AML-193 (cell line): ENCODE data around the gene LBHD2.

Experiments used
- DNase-seq, 2 experiments: peaks; one replicate each; lab custom pipeline; 2025; lab: John Stamatoyannopoulos, UW

Gene LBHD2

DNA sequence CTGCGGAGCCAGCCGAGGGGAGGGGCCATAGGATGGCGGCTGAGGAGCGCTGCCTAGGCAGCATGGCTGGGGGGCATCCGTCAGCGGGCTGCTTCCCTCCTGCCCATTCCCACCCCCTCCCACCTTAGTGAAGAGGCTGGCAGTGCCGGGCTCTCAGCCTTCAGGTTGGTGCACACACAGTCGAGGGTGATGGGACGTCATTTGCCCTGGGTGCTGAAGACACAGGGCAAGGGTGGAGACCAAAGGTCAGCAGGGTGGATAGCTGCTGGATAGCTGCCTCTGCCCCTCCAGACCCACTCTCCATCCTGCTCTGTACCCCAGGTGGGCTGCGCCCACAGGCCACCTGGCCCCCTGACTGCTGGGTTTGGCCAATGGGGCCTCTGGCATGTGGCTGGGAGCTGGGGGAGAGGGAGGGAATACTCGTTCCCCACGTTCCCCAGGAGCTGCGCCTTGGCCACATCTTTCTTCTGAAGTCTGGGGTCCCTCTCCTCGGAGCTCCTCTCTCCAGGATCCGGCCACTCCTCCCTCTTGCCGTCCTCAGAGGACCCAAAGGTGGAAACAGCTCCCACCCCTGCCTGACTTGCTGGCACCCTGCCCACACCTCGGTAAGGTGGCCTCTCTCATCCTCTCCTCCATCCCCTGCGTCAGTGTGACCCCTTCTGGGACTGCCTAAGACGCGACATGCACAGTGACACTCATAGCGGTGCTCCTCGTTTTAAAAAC is 15.5 kb upstream of the LBHD2 start:
- no peak for DNase-seq

DNA sequence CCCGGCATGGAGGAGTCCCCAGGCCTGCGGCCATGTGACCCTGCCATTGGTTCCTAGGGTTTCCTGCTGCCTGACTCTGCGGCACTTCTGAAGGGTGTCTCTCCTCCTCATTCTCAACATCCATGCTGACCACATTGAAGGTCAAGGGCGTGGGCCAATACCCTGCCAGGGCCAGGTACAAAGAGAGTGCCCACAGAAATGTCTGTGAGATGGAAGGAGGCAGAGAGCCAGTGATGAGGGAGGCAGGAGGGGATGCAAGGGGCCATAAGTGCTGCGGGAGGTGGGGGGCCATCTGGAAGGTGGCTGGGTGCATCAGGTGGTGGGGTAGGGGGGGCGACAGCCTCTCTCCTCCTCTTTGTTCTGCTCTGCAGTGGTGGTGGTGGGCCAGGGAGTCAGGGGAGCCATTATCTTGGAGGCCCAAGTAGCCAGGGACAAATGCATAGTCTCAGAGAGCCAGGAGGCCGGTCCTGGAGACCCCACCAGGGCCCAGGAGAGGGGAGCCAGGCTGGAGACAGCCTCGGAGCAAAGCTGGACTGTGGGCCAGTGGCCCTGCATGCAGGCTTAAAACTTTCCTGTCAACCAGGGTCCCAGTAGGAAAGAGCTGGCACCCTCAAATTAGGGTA is 13.6 kb upstream of the LBHD2 start:
- no peak for DNase-seq

DNA sequence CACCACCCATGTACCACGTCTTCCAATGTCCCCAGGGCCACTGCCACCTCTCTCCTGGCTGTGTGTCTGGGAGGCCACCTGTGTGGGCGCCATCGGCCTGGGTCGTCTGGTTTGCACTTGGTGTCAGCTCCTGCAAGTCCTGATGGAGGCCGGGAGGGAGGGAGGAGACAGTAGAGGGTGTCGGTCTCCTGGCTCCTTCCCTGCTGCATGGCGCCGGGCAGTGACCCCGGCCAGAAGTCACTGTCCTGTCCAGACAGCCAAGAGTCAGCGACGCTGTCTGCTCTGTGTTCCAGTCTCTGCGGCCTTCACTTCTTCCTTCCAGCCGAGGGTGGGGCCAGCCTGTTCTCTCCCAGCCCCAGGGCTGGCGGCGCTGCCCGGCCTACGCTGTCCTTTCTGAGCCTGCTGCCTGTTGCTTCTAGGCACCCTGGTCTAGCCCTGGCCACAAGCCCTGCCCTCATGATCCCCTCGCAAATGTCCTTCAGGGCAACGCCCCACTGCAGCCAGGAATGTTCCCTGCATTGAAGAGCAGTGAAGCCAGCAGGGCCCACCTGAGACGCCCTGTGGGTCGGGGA is 13.0 kb upstream of the LBHD2 start:
- DNase-seq: no peak

DNA sequence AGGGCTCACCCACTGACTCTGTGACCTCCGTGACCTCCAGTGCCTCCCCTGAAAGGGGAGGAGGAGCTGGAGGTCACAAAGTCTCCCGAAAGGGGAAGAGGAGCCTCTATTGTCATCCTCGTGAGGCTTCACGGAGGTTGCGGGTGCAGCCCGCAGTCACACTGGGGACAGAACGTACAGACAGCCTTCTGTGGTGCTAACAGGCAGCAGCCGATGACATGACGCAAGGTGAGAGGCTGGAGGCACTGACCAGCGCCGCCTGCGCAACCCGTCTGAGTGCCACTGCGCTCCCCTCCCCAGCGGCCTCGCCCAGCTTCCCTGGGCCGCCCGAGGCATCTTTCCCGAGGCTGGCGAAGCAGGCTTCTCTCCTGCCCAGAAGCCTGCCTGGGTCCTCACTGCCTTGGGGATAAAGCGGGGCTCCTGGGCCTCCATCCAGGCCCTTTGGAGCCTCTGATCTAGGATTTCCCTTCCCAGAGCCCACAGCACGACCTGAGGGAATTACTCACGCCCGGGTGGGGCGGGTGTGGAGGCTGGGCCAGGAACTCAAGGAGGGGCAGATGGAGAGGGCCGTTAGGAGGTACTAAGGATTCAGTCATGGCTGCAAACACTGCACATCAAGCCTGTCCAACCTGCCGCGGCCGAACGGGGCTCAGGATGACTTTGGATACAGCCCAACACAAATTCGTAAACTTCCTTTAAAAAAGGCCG is 12.3 kb upstream of the LBHD2 start:
- DNase-seq: no peak

GRCh38 chr14:103072595-103073366 is 11.2 kb upstream of the LBHD2 start:
- DNase-seq: no peak

DNA sequence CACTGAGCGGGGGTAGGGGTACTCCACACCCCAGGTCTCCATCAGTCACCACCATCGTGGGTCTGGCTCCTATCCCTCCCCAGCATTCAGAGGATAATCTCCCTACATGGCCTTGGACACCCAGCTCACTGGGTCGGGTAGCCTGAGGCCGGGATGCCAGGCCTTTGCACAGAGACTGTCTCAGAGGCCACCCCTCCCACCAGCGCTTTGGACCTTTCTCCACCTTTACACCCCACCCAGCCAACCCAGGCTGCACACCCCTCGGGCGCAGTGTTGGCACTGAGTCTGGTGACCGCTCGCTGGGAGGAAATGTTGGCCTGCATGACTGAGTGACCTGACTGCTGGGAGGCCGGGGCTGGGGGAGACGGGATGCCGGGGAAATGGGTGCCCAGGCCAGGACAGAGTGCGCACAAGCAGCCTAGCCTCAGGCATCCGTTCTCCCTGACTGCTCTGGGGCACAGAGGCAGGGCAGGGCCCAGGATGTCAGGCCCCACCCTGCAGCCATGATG is 10.6 kb upstream of the LBHD2 start:
- no peak for DNase-seq

GRCh38 chr14:103073876-103074728 is 9.9 kb upstream of the LBHD2 start:
- no peak for DNase-seq

DNA sequence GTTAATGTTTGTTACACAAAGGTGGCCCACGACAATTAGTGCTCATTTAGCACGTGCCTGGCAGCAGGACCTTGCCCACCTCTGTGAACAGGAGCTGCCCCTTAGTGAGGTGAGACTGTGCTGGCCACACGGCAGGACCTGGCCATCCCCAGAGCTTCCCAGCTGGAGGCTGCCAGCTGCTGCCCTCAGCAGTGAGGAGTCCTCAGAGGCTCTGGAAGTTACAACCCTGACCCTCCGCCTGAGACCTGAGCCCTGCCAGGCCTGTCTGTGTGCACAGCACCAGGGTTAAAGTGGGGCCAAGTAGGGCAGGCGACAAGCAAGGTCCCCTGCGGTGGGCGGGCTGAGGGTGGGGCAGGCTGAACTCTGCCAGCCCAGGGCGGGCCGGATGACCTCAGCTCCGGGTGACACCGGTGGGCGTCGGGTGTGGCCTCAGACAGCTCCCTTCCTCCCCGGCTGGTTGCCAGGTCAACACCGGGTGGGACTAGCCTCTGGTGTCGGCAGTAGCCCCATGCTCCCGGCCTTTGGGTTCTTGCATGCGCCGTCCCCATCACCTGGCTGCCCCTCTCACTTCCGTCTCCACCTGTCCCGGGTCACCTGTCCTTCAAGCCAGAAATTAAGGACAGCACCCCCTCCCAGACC is 9.2 kb upstream of the LBHD2 start:
- DNase-seq: no peak

GRCh38 chr14:103078420-103078749 is 5.6 kb upstream of the LBHD2 start:
- peak; percentile 42 to 63 for DNase-seq

DNA sequence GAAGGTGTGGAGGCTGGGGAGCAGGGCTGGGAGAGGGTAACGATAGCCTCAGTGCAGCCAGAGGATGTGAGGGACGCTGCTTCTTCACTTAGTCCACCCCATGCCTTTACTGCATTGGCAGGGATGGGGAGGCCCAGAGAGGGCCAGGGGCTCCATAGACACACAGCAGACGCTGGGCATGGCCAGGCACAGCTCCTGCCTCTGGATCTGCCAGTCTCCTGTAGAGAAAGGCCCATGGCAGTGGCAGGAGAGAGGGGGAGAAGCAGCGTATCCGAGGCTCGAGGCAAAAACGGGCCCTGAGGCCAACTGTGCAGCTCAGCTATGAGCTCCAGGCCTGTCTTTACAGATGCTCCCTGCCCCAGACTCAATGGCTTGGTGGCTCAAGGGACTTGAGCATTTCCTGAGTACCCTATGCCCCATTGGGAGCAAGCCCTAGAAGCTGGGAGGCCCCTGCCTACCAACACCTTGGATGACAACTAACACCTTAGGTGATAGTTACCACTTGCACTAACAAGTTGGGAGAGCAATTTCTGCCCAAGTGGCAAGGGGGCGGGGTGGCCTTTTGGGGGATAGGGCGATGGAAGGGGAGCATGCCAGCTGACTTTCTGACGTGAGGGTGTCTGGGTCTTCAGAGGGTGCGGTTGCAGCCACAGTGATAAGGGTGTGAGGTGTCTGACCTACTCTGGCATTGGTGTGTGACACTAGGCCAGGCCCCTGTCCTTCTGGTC is 5.0 kb upstream of the LBHD2 start:
- DNase-seq: no peak

DNA sequence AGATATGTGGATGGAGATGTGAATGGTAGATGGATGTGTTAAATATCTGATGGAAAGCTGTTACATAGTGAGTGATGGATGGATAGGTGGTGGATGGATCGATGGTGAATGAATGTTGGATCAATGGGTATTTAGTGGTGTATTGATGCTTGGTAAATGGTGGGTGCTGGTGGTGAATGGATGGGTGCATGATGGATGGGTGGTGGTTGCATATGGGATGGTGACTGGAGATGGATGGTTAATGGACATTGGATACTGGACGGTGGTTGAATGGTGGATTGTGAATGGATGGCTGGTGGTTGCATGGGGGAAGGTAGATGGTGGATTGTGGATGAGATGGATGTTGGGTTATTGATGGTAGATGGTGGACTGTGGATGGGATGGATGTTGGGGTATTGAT is 2.1 kb upstream of the LBHD2 start:
- DNase-seq: no peak

- no peak for DNase-seq
These were observed 1.4 kb downstream of the LBHD2 start for GRCh38 chr14:103085106-103086091.

DNA sequence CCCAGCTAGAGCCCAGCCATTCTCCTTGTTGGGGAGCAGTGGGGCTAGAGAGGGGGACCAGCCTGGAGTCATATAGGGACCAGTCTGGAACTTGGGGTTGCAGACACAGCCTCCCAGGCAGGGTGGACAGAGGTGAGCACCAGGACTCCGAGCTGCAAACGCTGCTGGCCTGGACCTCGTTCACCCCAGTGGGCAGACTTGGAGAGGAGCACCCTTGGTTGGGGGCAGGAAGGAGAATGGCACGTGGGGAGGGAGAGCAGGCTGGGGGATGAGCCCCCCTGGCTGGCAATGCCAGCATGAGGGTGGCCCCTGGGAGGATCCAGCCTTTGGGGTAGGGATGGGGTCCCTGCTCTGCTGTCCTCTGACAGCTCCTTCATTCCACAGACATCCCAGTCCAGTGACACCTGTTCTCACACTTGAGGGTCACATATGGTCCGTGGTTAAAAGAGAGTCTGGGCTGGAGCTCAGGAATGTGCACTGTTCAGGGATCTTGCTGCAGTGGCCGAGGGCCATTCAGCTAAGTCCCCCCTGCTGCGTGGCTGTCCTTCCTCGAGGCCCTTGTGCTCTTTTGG is 2.8 kb downstream of the LBHD2 start:
- DNase-seq: no peak

- DNase-seq: no peak
These were observed 3.4 kb downstream of the LBHD2 start for GRCh38 chr14:103087343-103087835.

DNA sequence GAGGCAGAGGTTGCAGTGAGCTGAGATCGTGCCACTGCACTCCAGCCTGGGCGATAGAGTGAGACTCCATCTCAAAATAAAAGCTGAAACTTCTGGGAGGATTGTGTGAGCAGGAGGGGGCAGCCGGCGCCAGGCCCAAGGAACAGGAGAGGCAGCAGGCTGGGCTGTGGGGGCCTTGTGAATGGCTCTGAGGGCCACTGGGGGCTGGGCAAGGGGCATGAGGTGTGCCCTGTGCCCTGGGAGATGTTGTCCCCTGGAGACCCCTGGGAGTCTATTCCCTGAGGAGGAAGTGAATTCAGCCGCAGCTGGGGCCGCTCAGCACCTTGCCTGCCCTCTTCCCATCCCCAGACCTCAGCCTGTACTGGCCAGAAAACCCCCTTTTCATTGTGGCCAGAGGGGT is 4.9 kb downstream of the LBHD2 start:
- DNase-seq: no peak

- no peak for DNase-seq
These were observed 5.7 kb downstream of the LBHD2 start for GRCh38 chr14:103089386-103090335.

DNA sequence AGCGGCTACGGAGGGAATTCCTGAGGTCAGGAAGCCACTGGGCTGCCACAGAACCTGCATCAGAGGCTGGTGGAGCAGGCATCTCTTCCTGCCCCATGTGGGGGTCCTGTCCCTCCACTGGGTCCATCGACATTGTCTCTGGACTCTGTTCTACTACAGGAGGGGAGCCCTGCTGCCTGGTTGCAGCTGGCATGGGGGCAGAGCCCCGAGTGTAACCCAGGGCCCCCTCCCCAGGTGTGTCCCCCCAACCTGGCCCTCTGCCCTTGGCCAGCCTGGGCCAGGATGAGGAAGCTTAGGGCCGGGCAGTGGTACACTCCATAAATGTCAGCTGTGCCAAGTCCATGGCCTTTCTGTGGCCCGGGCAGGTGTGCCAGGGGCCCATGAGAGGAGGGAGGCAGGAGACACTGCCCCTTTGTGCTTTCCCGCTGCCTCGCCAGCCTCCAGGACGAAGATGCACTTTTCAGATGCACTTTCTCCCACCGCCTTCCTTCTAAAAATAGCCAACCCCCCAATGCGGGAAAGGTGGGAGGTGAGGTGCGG is 6.5 kb downstream of the LBHD2 start:
- no peak for DNase-seq
